NCI-H128 (cell line): ENCODE data around the gene ANKRD33B.

ENCODE experiments used
- DNase-seq: peaks from one replicate; lab custom pipeline; 2025; ENCODE audit not compliant: unreplicated experiment; lab: John Stamatoyannopoulos, UW

Gene ANKRD33B

DNA sequence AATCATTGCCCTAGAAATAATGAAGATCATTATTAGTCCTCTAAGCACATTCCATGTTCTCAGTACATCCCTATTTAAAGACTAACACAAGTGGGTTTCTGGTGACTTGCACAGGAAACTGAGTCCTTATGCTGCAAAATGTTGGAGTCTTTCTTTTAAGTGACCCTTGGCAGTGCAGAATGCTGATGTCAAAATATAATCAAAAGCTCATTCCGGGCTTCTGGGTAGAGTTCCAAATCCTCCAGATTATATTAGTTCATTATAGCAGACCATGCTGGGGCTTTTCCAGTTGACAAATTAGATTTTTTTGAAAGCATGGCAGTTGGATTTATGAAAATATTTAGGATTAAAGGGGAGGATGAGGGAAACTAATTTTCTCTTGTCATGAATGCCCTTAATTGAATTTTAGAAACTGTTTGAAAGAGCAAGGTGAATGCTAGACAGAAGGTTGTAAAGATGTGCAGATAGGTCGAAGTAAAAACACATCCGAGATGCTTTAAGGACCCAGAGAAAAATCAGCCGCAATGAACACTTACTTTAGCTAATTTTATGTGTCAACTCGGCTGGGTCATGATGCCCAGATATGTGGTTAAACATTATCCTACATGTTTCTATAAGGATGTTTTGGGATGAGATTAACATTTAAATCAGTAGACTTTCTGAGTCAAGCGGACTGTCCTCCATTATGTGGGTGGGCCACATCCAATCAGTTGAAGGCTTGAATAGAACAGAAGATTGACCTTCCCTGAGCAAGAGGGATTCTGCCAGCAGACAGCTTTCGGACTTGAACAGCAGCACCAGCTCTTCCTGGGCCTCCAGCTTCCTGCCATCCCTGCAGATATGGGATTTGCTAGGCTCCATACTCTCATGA is 108.5 kb downstream of the ANKRD33B start:
- no peak for DNase-seq

DNA sequence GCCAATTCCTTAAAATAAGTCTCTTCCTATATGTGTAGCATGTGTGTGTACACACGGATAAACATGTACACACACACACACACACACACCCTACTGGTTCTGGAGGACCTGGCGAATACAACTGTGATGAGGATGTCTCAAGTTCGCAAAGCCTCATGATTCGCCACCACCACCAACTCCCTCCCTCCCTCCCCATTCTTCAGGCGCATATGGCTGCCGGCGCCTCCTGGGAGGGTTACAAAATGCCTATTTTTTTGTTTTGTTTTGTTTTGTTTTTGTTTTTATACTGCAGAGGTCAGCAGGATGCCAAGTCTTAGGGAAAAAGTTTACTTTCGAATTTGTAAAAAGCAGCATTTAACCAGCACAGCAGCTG is 109.1 kb downstream of the ANKRD33B start:
- no peak for DNase-seq

GRCh38 chr5:10673407-10673806 is 109.5 kb downstream of the ANKRD33B start:
- no peak for DNase-seq

DNA sequence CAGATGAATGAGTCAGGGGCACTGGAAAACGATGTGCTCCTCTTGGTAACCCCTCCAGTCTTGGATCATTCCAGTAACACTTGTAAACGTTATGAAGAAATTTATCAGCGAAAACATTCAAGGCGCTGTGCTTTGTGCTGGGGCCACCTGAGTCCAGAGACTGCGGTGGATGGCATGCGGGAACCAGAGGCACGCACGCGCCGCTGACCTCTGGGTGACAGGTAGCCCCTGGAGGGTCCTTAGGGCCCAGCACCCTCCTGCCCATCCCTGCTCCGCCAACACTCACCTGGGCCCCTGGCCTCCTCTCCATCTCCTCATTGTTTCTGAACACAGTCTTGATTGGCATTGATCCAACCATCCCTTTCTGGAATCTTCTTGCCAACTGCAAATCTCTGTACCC is 110.2 kb downstream of the ANKRD33B start:
- no peak for DNase-seq

DNA sequence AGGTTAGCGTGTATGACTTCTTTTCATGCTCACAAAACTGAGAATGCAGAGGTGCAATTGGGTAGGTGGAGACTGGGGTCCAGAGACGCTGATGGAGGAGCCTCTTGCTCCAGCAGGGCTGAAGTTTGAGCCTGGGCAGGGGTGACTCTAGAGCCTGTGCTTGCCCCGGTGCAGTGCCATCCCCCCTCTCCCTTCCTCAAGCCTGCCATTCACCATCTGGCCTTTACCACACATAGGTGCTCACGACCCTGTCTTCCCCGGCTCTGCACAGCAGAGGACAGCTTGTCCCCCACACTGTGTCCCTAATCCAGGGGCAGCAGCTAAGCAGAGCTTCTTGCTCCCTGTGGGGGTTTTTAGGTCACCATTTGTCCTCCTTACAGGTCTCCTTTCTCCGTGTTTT is 110.7 kb downstream of the ANKRD33B start:
- no peak for DNase-seq

GRCh38 chr5:10675177-10675700 is 111.4 kb downstream of the ANKRD33B start:
- DNase-seq: no peak

DNA sequence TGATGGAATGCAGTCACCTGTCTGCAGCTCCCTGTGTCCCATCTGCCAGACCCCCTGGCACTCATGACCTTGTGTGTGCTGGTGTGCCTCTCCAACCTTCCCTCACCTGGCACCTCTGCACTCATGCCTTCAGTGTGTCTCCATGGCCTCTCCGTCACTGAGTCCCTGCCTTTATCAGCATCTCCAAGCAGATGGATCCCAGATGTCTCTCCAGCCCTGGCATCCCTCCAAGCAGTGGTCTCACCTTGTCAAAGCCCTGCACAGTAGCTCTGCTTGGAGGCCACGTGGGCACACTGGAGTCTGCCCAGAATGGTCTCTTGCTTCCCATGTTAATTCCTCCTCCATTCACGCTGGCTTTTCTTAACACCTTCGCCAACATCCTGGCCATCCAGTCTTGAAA is 112.4 kb downstream of the ANKRD33B start:
- DNase-seq: no peak

DNA sequence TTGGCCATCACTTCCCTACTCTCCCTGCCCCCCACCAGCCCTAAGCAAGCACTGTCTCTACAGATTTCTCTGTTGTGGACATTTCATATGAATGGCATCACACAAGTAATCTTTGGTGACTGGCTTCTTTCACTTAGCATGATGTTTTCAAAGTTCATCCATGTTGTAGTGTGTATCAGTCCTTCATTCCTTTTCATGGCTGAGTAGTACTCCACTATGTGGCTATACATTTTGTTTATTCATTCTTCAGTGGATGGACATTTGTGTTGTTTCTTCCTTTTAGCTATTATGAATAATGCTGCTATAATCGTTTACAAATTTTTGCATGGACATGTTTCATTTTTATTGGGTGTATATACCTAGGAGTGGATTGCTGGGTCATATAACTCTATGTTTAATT is 113.1 kb downstream of the ANKRD33B start:
- DNase-seq: no peak

- no peak for DNase-seq
Observed at GRCh38 chr5:10677533-10677932, 113.7 kb downstream of the ANKRD33B start.

- no peak for DNase-seq
Observed at GRCh38 chr5:10678244-10678643, 114.4 kb downstream of the ANKRD33B start.

DNA sequence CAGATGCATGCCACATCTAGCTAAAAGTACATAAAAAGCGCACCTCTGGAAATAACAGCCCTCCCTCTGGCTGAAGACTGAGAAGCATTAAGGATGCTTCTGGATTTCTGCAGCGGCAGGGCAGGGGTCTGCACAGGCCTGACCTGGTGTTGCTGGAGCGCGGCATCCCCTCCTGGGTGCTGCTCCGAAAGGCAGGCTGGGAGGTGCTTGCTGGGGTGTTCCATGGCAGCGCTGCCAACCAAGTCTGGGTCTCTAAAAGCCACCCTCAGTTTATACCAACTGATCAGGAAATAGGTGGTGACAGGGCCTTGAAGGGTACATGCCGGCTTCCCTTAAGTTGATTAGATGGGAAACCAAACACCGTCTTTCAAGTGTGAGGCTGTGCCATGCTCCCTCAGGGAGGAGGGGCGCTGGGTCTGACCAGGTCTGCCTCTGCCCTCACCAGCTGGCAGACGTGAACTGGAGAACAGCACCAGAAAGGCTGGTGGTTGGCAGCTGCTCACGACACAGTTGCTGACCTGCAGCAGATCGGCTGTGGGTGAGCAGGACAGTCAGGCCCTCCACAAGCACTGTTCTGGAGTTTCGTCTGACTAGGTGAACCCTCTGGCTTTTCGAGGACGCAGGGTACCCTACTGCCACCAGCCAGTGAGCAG is 115.6 kb downstream of the ANKRD33B start:
- DNase-seq: no peak

DNA sequence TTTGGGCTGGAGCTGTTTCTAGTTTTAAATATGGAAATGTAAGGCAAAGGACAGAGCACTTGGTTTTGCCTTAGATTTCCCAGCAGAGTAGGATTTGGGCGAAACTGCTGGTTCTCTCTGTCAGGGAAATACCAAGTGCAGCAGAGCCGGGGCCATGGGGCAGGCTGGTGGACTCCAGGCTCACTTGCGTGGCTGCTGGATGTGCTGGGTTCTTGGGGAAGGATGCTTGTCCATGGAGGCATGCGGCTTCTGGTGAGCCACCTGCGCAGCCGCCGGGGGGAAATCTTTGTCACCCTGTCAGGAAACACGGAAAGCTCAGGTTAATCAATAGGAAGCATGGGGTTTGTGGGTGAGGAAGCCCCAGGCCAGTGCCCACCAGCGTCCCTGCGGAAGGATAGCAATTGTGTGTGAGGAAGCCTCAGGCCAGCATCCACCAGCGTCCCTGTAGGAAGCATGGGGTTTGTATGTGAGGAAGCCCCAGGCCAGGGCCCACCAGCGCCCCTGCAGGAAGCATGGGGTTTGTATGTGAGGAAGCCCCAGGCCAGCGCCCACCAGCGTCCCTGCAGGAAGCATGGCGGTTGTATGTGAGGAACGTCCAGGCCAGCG is 117.1 kb downstream of the ANKRD33B start:
- DNase-seq: no peak

GRCh38 chr5:10681731-10682679 is 118.1 kb downstream of the ANKRD33B start:
- no peak for DNase-seq

- DNase-seq: no peak
Observed at GRCh38 chr5:10682801-10683525, 119.1 kb downstream of the ANKRD33B start.

- no peak for DNase-seq
Observed at GRCh38 chr5:10684303-10685086, 120.6 kb downstream of the ANKRD33B start.

DNA sequence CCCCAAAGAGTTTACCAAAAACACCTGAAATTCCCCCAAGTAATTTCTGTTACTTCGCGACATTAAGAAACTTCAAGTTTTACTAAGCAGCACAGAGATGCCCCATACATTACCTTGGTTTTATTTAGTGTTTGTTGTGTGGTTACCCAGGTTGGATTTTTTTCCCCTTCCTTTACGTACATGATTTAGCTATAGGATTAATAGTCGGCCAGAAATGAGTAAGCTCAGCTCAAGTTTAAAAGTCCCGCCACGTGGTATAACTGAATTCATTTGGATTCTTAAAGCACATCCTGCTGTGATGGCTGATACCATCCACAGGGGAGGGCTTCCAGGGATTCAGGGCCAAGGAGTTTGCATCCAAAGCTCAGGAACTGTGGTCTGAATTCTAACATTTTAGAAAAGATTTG is 121.2 kb downstream of the ANKRD33B start:
- DNase-seq: no peak

DNA sequence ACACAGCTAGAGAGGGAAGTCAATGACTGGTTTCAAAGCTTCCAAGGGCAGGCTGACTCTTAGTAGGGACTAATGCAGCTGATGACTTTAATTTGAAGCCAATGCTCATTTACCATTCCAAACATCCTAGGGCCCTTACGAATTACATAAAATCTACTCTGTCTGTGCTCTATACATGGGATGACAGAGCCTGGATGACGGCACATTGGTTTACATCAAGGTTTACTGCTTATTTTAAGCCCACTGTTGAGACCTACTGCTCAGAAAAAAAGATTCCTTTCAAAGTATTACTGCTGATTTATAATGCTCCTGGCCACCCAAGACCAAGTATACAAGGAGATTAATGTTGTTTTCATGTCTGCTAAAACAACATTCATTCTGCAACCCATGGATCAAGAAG is 123.0 kb downstream of the ANKRD33B start:
- DNase-seq: no peak

DNA sequence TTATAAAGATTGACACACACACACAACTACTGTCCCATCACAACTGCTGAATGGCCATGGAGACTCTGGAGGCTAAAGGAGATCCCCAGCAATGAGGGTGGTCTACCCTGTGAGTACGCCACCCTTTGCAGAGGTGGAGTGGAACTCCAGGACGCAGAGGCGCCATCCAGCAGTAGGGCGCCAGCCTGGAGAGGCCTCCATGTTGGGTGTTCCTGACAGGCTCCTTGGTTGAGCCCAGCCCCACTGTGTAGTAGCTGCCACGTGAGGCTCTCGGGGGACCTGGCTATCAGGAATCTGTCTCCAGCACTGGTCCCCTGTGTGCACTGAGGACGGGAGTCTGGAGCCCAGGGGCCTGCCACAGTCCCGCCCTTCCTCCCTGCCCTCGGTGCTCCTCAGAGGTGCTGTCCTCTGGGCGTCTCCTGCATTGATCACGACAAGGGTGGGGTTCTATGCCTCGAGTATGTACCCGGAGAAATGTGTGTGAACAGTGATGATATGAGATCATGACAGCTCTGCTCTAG is 124.8 kb downstream of the ANKRD33B start:
- no peak for DNase-seq
